Activated CD4-positive, CD25-positive, alpha-beta regulatory T cell treated with anti-CD3 and anti-CD28 coated beads, Interleukin-2, amount 50 U/mL, for 24 hours (primary cell): Measurements from ENCODE around the gene ADAMTS1.
"Not testable (repeated sequence)": the region's sequence is repeated elsewhere in the genome, so short reads cannot be mapped to it uniquely, and the experiment has no call there.

Experiments
- ATAC-seq, 2 donors: fragments of 150-1000 bp; cut with Tn5 transposase; one replicate each; pipeline ENCODE4 v1.10.0; 2021; ENCODE audit warnings: mild to moderate bottlenecking in 1 of 2, moderate library complexity in 1 of 2

Gene ADAMTS1

GRCh38 chr21:26845066-26845758 is at the start of gene ADAMTS1:
Gene ADAMTS1 (minus strand): TSS chr21:26845409. CDS start chr21:26844954, 455 bp downstream.
- ATAC-seq = no peak

DNA sequence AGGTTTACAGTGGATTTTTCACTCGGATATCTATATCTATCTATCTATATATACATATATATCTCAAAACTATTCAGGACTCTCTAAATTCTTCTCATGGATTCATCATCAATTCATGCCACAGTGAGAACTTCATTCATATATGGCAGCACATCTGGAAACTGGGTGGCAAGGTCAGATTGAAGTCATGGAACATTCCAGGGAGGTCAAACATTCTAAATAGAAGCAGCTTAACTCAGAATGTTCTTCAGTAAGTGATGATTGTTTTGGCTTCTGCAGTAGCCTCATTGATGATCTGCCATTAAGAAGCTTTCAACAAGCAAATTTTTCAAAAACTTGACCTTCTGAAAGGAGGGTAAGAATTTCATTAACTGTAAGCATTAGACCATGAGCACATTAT is 46.9 kb upstream of the ADAMTS1 start:
- no peak for ATAC-seq

DNA sequence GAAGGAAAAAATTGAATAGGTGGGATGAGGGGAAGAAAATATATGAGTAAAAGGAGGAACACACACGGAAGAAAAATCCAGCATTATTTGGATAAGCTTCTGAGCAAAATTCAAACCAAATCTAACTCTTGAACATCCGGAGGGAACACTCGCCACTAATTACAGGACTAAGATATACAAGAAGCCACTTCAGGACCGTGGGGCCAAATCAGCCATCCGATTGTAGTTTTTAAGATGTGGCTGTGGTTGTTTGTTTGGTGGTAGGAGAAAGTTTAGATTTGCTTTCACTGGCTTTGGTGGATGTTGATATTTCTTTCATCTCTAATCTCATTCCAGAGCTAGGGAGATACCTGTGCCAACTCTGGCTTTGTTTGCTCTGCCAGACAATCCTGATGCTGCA is 43.7 kb upstream of the ADAMTS1 start:
- ATAC-seq = no peak

- no peak for ATAC-seq
Measured at GRCh38 chr21:26888256-26888655, 43.0 kb upstream of the ADAMTS1 start.

GRCh38 chr21:26887251-26887650 is 42.0 kb upstream of the ADAMTS1 start:
- no peak for ATAC-seq

DNA sequence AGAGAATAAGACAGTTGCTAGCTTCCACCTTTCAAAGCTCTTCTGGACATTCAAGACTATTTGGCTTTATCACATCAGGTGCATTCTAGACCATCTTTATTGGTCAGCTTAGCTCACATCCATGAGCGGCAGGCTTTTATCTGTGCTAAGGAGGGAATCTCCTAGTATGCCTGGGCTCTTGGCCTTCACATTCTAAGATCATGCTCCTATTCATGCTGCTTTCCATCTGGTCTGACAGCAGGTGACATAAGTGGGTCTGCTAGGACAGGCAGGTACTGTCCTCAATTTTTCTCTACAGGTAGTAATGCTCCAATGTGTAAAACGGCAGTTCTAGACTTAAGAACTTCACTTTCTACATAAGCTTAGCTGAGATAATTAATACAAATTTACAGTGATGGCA is 39.2 kb upstream of the ADAMTS1 start:
- ATAC-seq = no peak

GRCh38 chr21:26883768-26884167 is 38.6 kb upstream of the ADAMTS1 start:
- no peak for ATAC-seq

DNA sequence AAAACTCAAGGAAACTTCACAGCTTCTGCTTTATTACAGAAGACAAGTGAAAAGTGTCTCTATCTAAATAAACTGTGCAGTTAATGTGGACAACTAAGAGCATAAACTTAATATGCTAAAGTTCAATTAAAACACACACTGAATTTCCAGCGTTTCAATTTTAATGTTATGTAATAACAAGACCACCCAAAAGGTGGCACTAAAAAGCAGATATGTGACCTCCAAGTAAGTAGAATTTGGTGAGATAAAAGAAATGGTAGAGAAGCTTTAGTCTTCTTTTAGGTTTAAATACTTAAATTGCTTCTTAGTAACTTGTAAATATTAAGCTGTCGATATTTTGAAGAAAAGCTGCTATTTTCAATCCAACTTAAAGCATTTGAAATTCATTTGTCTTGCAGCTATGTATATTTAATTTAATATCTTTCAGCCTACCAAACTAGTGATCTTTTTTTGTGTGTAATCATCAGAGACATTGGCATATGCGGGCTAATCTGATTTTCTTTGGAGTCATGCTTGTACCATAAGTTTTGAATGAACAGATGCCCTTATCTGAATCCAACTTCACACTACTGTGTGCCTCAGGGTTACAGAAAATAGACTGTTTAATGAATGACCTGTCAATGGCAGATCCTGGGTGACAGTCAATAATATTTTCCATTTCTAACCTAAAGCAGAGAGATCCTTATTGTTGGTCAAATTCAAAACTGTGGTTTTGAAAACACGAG is 36.5 kb upstream of the ADAMTS1 start:
- no peak for ATAC-seq

DNA sequence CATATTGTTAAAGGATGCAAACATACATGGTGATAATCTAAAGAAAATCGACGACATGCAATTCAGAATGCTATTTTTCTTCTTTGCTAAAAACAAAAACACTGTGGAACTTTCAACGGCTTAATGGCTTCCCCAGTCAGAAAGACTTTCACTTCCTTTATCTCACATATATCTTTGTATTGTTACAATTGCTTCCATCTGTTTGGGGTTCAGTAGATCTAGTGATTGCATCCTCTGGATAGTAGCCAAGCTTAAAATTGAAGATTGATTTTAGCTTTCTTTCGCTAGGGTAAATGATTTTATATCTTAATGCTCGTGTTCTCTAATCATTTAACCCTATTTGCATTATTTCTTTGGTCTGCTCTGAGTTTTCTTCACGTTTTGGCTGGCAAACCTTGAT is 31.8 kb upstream of the ADAMTS1 start:
- no peak for ATAC-seq

- no peak for ATAC-seq
Measured at GRCh38 chr21:26874347-26874746, 29.1 kb upstream of the ADAMTS1 start.

GRCh38 chr21:26865857-26866256 is 20.6 kb upstream of the ADAMTS1 start:
- ATAC-seq = no peak

- not testable (repeated sequence) for ATAC-seq
Measured at GRCh38 chr21:26856871-26857350, 11.7 kb upstream of the ADAMTS1 start.

GRCh38 chr21:26854695-26855094 is 9.5 kb upstream of the ADAMTS1 start:
- not testable (repeated sequence) for ATAC-seq

GRCh38 chr21:26852423-26852822 is 7.2 kb upstream of the ADAMTS1 start:
- no peak for ATAC-seq

DNA sequence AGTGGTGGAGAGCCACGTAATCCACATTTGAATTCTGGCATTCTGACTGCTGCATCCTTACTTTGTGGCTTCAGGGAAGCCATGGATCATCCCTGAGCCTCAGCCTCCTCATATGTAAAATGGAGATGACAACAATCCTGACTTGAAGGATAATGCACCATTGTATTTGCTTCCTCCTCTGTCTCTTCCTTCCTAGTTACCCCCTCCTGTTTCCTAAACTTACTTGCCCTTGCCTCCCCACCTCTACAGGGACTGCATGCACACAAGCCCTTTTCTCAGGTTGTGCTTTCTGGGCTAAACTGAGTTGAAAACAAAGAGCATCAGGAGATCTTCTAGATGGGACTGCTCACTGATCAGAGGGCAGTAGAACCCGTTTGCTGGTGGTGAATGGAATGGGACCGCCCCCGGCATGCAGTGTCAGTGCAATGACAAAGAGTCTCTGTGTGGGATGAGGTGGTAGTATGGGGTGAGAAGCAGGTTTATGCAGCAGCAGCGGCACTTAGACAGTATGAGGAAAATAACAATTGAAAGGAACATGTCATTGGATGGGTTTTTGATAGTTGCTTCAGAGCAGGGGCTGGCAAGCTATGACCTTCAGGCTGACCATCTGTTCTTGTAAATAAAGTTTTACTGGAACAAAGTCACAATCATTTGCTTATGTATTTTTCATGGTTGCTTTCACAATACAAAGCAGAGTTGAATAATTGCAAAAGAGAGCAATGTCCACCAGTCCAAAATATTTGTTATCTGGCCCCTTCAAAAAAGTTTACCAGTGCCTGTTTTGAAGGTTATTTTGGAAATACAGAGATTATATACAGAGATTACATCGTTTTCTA is 6.1 kb upstream of the ADAMTS1 start:
- no peak for ATAC-seq

GRCh38 chr21:26850116-26850643 is 5.0 kb upstream of the ADAMTS1 start:
- no peak for ATAC-seq

DNA sequence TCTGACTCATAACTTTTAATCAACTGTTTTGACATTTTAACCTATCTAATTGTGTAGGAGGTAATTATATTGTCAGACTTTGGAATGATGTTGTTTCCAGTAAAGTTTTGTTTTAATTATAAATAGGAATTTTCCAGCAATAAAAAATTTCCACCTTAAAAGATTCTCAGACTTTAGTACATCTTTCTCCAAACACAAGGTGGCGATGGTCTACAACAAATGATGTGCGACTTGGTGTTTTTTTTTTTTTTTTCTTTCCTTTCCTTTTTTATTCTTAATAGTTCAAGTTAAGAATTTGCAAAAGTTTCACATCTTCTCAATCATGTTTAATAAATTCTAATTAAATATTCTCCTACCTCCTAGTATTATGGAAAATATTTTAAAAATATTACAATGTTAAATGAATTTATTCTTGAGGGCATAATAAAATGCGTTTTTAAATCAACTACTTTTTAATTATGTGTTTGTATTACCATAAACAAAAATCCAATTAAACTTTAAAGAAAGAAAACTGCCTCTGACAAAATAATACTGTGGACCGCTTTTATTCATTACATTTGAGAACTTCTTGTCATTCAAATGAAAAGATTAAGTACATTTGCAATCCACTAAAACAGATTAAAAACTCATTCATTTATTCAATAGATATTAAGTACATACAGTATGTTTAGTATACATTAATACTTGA is 4.4 kb upstream of the ADAMTS1 start:
- no peak for ATAC-seq

DNA sequence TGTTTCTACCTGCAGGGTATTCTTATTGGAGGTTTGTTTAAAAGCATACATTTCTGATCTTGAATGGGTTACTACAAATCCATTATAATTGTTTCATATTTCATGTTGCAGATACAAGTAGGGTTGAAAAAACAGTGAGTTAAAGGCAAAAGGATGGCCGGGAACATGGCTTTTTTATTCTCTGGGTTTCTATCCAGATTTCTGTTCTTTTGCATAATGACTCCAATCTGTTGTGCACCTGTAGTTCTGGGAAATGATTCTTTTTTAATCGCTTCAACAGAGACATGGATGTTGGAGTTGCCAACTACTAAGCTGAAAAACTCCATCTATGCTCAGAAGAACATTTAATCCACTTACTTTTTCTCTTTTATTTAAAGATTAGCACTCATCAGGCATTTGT is 2.7 kb upstream of the ADAMTS1 start:
- no peak for ATAC-seq

DNA sequence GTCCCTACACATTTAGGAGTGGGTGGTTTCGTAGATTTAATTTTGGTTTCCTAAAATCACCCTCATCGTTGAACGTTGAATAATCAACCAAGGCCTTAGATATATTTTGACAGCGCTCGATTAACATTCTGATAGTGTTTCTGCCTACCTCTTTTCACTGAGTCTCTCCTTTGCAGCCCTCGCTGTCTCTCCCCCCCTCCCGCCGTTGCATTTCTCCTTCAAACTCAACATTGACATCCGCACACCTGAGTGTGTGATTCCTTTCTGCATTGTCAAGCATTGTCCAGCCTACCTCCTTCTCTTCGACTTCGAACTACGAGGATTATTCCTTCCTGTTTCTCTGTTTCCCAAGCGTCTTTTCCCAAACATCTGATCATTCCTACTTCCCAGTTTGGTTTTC is 1.8 kb upstream of the ADAMTS1 start:
- ATAC-seq = no peak

GRCh38 chr21:26846036-26846931 is 1.1 kb upstream of the ADAMTS1 start:
- peak in 1 of 2 donors; percentile 14 for ATAC-seq

DNA sequence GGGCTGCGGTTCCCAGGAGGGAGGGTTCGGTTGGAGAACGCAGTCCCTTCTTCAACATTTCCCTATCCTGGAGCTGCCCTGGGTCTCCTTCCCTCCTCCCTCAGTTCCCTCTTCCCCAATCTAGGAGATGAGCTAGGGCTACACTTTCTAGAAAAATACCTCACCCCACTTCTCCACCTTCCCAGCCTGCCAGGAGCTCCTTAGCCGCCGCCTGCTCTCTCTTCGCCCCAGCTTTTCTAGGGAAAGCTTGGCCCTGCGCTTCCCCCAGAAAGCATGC is 488 bp upstream of the ADAMTS1 start:
- ATAC-seq = no peak
